ENCODE measurements around the gene SLC7A11.

The SLC7A11 gene

GRCh38 chr4:138182838-138183426 is 59.2 kb downstream of the SLC7A11 start:
- H3K9ac ChIP-seq (ENCODE audit: low read depth, low read length), result no peak overlapping the region

GRCh38 chr4:138181287-138181686 is 60.9 kb downstream of the SLC7A11 start:
- Histone ChIP-seq H3K4me1 (ENCODE audit: control insufficient read depth, insufficient read depth, low read length) (no peaks in the 10 kb centered on the region), H3K4me3 (ENCODE audit: low read depth, low read length) (no peak overlapping the region), H3K9me3 (ENCODE audit: control insufficient read depth, insufficient read depth, low read length) (no peaks in the 10 kb centered on the region), H3K27me3 (ENCODE audit: control insufficient read depth, insufficient read depth, low read length) (no peaks in the 10 kb centered on the region), H3K9ac (ENCODE audit: low read depth, low read length) (no peak overlapping the region), H3K36me3 (ENCODE audit: control insufficient read depth, insufficient read depth, low read length) (no peaks in the 10 kb centered on the region)

More at GRCh38 chr4:138182838-138183426, 59.2 kb downstream of the SLC7A11 start:
- Histone ChIP-seq H3K36me3 (ENCODE audit: control insufficient read depth, insufficient read depth, low read length) (no peaks in the 10 kb centered on the region), H3K9me3 (ENCODE audit: control insufficient read depth, insufficient read depth, low read length) (no peaks in the 10 kb centered on the region), H3K4me3 (ENCODE audit: low read depth, low read length) (no peak overlapping the region), H3K4me1 (ENCODE audit: control insufficient read depth, insufficient read depth, low read length) (no peaks in the 10 kb centered on the region), H3K27me3 (ENCODE audit: control insufficient read depth, insufficient read depth, low read length) (no peaks in the 10 kb centered on the region)

- Histone ChIP-seq H3K36me3 (ENCODE audit: control insufficient read depth, insufficient read depth, low read length) (no peaks in the 10 kb centered on the region), H3K9ac (ENCODE audit: low read depth, low read length) (no peak overlapping the region), H3K4me1 (ENCODE audit: control insufficient read depth, insufficient read depth, low read length) (no peaks in the 10 kb centered on the region), H3K9me3 (ENCODE audit: control insufficient read depth, insufficient read depth, low read length) (no peaks in the 10 kb centered on the region), H3K27me3 (ENCODE audit: control insufficient read depth, insufficient read depth, low read length) (no peaks in the 10 kb centered on the region), H3K4me3 (ENCODE audit: low read depth, low read length) (no peak overlapping the region)
These were observed 63.6 kb downstream of the SLC7A11 start for GRCh38 chr4:138178566-138178965.

GRCh38 chr4:138177278-138177968 is 64.7 kb downstream of the SLC7A11 start:
- Histone ChIP-seq H3K9me3 (ENCODE audit: control insufficient read depth, insufficient read depth, low read length) (no peaks in the 10 kb centered on the region), H3K9ac (ENCODE audit: low read depth, low read length) (no peak overlapping the region), H3K4me1 (ENCODE audit: control insufficient read depth, insufficient read depth, low read length) (no peaks in the 10 kb centered on the region), H3K27me3 (ENCODE audit: control insufficient read depth, insufficient read depth, low read length) (no peaks in the 10 kb centered on the region), H3K4me3 (ENCODE audit: low read depth, low read length) (no peak overlapping the region), H3K36me3 (ENCODE audit: control insufficient read depth, insufficient read depth, low read length) (no peaks in the 10 kb centered on the region)

GRCh38 chr4:138174981-138175794 is 67.0 kb downstream of the SLC7A11 start:
- Histone ChIP-seq H3K4me1 (ENCODE audit: control insufficient read depth, insufficient read depth, low read length) (no peaks in the 10 kb centered on the region), H3K4me3 (ENCODE audit: low read depth, low read length) (no peak overlapping the region), H3K9ac (ENCODE audit: low read depth, low read length) (no peak overlapping the region), H3K36me3 (ENCODE audit: control insufficient read depth, insufficient read depth, low read length) (no peaks in the 10 kb centered on the region), H3K9me3 (ENCODE audit: control insufficient read depth, insufficient read depth, low read length) (no peaks in the 10 kb centered on the region), H3K27me3 (ENCODE audit: control insufficient read depth, insufficient read depth, low read length) (no peaks in the 10 kb centered on the region)

GRCh38 chr4:138164208-138164607 is 77.9 kb downstream of the SLC7A11 start:
- H3K27me3 ChIP-seq (ENCODE audit: control insufficient read depth, insufficient read depth, low read length), result no peaks in the 10 kb centered on the region
- no peak overlapping the region for H3K9ac ChIP-seq (ENCODE audit: low read depth, low read length)
- no peak overlapping the region for H3K4me3 ChIP-seq (ENCODE audit: low read depth, low read length)
- H3K9me3 ChIP-seq (ENCODE audit: control insufficient read depth, insufficient read depth, low read length), result no peaks in the 10 kb centered on the region
- no peaks in the 10 kb centered on the region for H3K36me3 ChIP-seq (ENCODE audit: control insufficient read depth, insufficient read depth, low read length)
- H3K4me1 ChIP-seq (ENCODE audit: control insufficient read depth, insufficient read depth, low read length), result peaks cover 2% of the 10 kb centered on the region

GRCh38 chr4:138163171-138163570 is 79.0 kb downstream of the SLC7A11 start:
- Histone ChIP-seq H3K4me3 (ENCODE audit: low read depth, low read length) (no peak overlapping the region), H3K27me3 (ENCODE audit: control insufficient read depth, insufficient read depth, low read length) (no peaks in the 10 kb centered on the region), H3K4me1 (ENCODE audit: control insufficient read depth, insufficient read depth, low read length) (peaks cover 2% of the 10 kb centered on the region), H3K9me3 (ENCODE audit: control insufficient read depth, insufficient read depth, low read length) (no peaks in the 10 kb centered on the region), H3K36me3 (ENCODE audit: control insufficient read depth, insufficient read depth, low read length) (no peaks in the 10 kb centered on the region), H3K9ac (ENCODE audit: low read depth, low read length) (no peak overlapping the region)

GRCh38 chr4:138162259-138162658 is 79.9 kb downstream of the SLC7A11 start:
- H3K4me1 ChIP-seq (ENCODE audit: control insufficient read depth, insufficient read depth, low read length), result peaks cover 2% of the 10 kb centered on the region
- no peaks in the 10 kb centered on the region for H3K9me3 ChIP-seq (ENCODE audit: control insufficient read depth, insufficient read depth, low read length)
- H3K27me3 ChIP-seq (ENCODE audit: control insufficient read depth, insufficient read depth, low read length), result no peaks in the 10 kb centered on the region
- H3K36me3 ChIP-seq (ENCODE audit: control insufficient read depth, insufficient read depth, low read length), result no peaks in the 10 kb centered on the region
- no peak overlapping the region for H3K4me3 ChIP-seq (ENCODE audit: low read depth, low read length)
- no peak overlapping the region for H3K9ac ChIP-seq (ENCODE audit: low read depth, low read length)

- no peak overlapping the region for H3K9ac ChIP-seq (ENCODE audit: low read depth, low read length)
- no peak overlapping the region for H3K4me3 ChIP-seq (ENCODE audit: low read depth, low read length)
- no peaks in the 10 kb centered on the region for H3K36me3 ChIP-seq (ENCODE audit: control insufficient read depth, insufficient read depth, low read length)
- H3K27me3 ChIP-seq (ENCODE audit: control insufficient read depth, insufficient read depth, low read length), result no peaks in the 10 kb centered on the region
- H3K4me1 ChIP-seq (ENCODE audit: control insufficient read depth, insufficient read depth, low read length), result peaks cover 2% of the 10 kb centered on the region
- H3K9me3 ChIP-seq (ENCODE audit: control insufficient read depth, insufficient read depth, low read length), result no peaks in the 10 kb centered on the region
These were observed 80.8 kb downstream of the SLC7A11 start for GRCh38 chr4:138161351-138161750.

GRCh38 chr4:138158746-138159297 is 83.3 kb downstream of the SLC7A11 start:
- Histone ChIP-seq H3K27me3 (ENCODE audit: control insufficient read depth, insufficient read depth, low read length) (no peaks in the 10 kb centered on the region), H3K36me3 (ENCODE audit: control insufficient read depth, insufficient read depth, low read length) (no peaks in the 10 kb centered on the region), H3K4me3 (ENCODE audit: low read depth, low read length) (no peak overlapping the region), H3K9ac (ENCODE audit: low read depth, low read length) (no peak overlapping the region), H3K9me3 (ENCODE audit: control insufficient read depth, insufficient read depth, low read length) (no peaks in the 10 kb centered on the region), H3K4me1 (ENCODE audit: control insufficient read depth, insufficient read depth, low read length) (peaks cover 2% of the 10 kb centered on the region)

GRCh38 chr4:138140879-138141278 is 101.3 kb downstream of the SLC7A11 start:
- H3K27me3 ChIP-seq (ENCODE audit: control insufficient read depth, insufficient read depth, low read length), result no peaks in the 10 kb centered on the region
- no peak overlapping the region for H3K9ac ChIP-seq (ENCODE audit: low read depth, low read length)
- no peaks in the 10 kb centered on the region for H3K36me3 ChIP-seq (ENCODE audit: control insufficient read depth, insufficient read depth, low read length)

More at GRCh38 chr4:138140879-138141278, 101.3 kb downstream of the SLC7A11 start:
- Histone ChIP-seq H3K9me3 (ENCODE audit: control insufficient read depth, insufficient read depth, low read length) (no peaks in the 10 kb centered on the region), H3K4me1 (ENCODE audit: control insufficient read depth, insufficient read depth, low read length) (no peaks in the 10 kb centered on the region), H3K4me3 (ENCODE audit: low read depth, low read length) (no peak overlapping the region)

All from iPS-15b (cell line).